Activated CD4-positive, CD25-positive, alpha-beta regulatory T cell treated with anti-CD3 and anti-CD28 coated beads, Interleukin-2, amount 50 U/mL, for 24 hours (primary cell): ENCODE measurements around the gene CDK14.
A peak's percentile ranks its signal among the peaks of the same experiment; 100 is the strongest.

Experiments used
- ATAC-seq, 2 donors: fragments of 150-1000 bp; cut with Tn5 transposase; one replicate each; pipeline ENCODE4 v1.10.0; 2021; ENCODE audit warnings: mild to moderate bottlenecking in 1 of 2, moderate library complexity in 1 of 2

CDK14 gene

DNA sequence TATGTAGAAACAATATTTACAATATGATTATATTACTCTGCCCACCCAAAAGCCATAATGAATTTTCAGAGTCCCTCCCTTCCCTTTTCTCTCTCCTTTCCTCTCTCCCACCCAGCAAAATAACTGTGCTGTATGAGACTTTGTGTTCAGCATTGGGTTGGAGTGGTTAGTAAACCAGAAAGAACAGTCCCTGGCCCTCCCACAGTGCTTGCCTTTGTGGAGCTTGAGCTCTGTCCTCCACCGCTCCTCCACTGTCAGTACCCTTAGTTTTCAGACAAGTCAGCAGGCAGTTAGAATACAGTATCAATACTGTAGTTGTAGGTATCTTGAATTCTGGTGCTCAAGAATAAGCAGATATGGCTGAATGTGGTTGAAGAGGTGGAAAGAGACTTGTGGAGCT lies 92.7 kb downstream of the CDK14 start:
- ATAC-seq, result no peak

DNA sequence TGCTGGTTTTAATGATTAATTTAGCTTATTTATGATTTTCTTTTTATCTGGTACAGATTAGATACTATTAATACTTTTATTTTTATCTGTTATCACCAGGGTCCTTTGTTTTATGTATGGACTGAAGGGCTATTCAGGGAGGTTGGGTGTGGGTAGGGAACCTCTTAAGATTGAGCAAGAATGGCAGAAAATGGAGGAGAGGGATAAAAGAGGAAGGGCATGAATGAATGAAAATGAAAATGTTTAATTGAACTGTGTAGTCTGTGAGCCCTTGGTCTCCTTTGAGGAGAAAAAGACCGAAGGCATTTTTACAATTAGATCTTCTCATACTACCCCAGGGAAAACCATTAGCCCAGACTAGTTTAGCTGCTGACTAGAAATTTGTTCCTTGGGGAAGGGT lies 93.1 kb downstream of the CDK14 start:
- ATAC-seq, result no peak

- no peak for ATAC-seq
These were observed 94.2 kb downstream of the CDK14 start for GRCh38 chr7:90690159-90690858.

GRCh38 chr7:90692396-90692795 lies 96.3 kb downstream of the CDK14 start:
- no peak for ATAC-seq

DNA sequence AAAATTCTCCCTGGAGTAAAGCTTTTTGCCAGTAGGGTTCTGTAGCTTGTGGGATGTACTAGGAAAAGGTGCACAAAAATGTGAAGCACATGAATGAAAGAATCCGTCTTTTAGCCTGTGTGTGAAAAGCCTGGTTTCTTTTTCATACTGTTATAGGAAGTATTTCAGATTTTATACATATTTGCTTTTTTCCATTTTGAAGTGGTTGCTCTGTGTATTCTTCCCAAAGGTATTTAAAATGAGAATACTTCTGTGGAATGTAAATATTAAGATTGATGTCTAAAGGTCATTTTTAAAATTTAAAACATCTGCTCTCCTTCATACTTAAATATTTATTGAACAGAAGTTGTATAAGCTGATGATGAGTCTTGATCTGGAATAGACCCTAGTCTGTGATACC lies 96.8 kb downstream of the CDK14 start:
- ATAC-seq, result no peak

- ATAC-seq, result no peak
These were observed 97.8 kb downstream of the CDK14 start for GRCh38 chr7:90693939-90694338.

DNA sequence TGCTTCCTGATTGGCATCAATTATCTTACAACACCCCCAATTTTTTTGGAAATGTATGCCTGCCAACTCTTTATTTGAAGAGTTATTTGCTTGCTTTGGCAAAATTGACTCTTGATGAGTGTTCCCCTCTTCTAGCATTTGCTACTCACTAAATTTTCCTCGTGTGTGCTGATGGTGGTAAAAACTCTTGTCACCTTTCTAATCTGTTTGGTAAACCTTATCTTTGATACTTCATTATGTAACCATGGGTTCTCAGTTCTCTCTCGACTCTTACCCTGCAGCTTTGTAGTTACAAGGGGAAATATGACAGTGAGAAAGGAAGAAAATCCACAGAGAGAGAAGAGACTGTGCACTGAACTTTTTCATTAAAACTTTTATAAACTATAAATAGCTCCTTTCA lies 102.5 kb downstream of the CDK14 start:
- ATAC-seq, result no peak

- no peak for ATAC-seq
These were observed 104.9 kb downstream of the CDK14 start for GRCh38 chr7:90701021-90701420.

- no peak for ATAC-seq
These were observed 105.7 kb downstream of the CDK14 start for GRCh38 chr7:90701771-90702170.

GRCh38 chr7:90705391-90706071 lies 109.4 kb downstream of the CDK14 start:
- ATAC-seq, result no peak

GRCh38 chr7:90706072-90706716 lies 110.1 kb downstream of the CDK14 start:
- ATAC-seq, result no peak

GRCh38 chr7:90708841-90709317 lies 112.8 kb downstream of the CDK14 start:
- peak; percentile 25 to 33 for ATAC-seq

DNA sequence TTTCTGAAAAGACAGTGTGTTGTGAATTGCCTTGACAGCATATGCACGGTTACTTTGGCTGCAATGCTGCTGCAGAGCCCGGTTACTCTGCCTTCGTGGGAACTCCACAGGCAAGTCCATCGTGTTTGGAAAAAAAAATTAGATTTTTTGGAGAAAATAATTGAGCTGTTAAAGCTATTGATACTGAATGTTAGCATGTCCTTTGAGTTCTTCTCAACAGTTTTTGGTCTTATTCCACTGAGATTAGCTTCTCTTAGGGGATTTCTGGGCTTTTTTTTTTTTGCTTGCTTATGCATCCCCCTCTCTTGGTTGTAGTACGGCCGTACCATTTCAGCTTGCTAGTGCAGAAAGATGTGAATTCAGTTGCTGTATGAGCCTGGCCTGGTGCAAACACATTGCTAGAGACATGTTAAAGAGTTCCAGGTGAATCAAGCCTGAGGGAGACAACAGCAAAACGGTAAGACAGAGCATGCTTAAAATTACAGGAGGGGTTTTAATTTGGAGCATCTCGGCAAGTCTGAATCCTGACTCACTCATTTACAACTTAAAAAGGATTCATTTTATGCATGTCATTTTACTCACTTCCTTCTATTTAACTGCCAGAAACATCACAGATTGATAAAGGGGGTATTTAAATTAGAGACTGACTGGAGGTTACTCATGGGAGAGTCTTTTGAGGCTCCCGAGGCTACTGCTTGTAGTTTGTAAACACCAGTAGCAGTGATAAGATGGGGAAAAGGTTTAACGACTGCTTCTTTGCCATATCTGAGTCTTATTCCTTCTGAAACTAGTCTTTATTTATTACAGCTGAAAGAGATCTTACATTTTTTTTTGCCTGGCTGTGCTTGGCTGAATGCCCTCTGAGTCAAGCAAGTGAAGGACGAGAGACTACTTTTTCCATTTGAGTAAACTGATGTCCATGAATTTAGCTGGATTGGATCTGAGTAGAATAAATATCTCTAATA lies 113.7 kb downstream of the CDK14 start:
- ATAC-seq, result peak; percentile 42 to 53

DNA sequence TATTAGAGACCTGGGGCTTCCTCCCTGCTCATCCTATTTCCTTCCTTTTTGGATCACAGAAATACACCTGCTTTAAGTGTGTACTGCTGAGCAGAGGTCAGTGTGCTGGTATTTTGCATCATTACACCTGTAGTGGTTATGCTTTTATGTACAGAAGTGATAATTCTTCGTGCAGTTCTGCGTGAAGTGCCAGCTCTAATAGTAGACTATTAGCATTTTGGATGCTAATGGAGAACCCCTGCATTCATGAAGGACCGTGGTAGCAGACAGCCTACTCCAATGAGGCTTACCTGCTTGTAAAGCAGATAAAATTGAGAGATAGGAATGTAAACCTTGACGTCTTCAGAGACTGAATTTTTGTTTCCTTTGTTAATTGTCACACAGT lies 114.3 kb downstream of the CDK14 start:
- no peak for ATAC-seq

GRCh38 chr7:90713628-90714027 lies 117.5 kb downstream of the CDK14 start:
- ATAC-seq, result no peak

- no peak for ATAC-seq
These were observed 118.9 kb downstream of the CDK14 start for GRCh38 chr7:90715067-90715466.

GRCh38 chr7:90717296-90718060 lies 121.4 kb downstream of the CDK14 start:
- no peak for ATAC-seq

GRCh38 chr7:90719155-90719554 lies 123.0 kb downstream of the CDK14 start:
- no peak for ATAC-seq

- ATAC-seq, result peak in 1 of 2 donors; percentile 24
These were observed 125.1 kb downstream of the CDK14 start for GRCh38 chr7:90720984-90721760.

DNA sequence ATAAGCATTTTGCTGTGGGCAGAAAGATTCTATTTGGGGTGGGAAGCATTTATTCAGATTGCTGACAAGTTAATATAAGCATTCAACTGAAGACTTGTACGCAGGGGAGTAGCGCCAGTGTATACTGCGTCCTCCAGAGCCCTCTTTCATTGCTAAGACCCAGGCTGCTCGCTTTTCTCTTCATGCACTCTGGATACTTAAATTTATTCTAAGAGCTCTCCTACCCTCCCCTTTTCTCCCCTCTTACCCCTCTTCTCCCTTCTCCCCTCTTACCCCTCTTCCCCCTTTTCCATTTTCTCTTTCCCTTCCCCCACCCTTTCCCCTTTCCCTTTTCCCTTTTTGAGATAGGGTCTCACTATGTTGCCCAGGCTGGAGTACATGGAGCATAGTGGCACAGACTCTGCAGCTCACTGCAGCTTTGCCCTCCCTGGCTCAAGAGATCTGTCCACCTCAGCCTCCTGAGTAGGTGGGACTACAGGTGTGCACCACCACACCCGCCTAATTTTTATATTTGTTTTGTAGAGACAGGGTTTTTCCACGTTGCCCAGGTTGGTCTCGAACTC lies 125.8 kb downstream of the CDK14 start:
- no peak for ATAC-seq

GRCh38 chr7:90723233-90723632 lies 127.1 kb downstream of the CDK14 start:
- ATAC-seq, result no peak
